ENCODE results near the gene CFAP210.
"Not testable (repeated sequence)": the region's sequence is repeated elsewhere in the genome, so short reads cannot be mapped to it uniquely, and the experiment has no call there.

CFAP210 gene

GRCh38 chr2:169712791-169713227, 18.6 kb upstream of the CFAP210 start:
- DNase-seq = no peak

- DNase-seq = no peak
Observed at GRCh38 chr2:169711751-169712509, 17.7 kb upstream of the CFAP210 start.

DNA sequence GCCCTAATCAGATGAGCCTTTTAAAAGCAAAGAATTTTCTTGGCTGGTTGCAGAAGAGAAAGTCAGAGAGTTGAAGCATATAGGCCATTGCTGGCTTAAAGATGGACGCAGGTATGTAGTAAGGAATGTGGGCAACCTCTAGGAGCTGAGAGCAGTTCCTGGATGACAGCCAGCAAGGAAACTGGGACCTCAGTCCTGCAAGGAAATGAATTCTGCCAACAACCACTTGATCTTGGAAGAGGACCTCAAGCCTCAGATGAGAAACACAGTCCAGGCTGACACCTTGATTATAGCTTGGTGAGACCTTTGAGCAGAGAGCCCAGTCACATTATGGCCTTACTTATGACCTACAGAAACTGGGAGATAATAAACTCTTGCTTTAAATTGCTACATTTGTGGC, 15.8 kb upstream of the CFAP210 start:
- no peak for DNase-seq

GRCh38 chr2:169709331-169709730, 15.1 kb upstream of the CFAP210 start:
- DNase-seq = no peak

- DNase-seq = no peak
Observed at GRCh38 chr2:169707626-169708025, 13.4 kb upstream of the CFAP210 start.

GRCh38 chr2:169705927-169706326, 11.7 kb upstream of the CFAP210 start:
- no peak for DNase-seq

DNA sequence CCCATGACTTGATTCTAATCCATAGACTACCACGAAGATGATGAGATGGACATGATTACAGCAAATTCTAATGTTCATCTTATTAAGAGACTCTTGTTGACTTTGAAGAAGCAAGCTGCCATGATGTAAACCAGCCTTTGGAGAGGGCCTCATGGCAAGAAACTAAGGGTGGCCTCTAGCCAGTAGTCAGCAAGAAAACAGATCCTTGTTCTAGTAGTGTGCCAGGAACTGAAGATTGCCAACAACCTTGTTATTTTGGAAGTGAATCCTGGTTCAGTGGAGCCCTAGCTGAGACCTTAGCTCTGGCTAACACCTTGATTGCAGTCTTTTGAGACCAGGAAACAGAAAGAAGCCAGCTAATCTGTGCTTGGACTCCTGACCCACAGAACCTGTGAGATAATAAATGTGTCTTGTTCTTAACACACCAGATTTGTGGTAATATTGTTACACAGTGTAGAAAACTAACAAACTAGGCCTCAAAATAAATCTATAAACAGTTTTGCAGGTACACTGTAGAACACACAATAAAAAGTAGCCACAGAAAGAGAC, 10.0 kb upstream of the CFAP210 start:
- no peak for DNase-seq

DNA sequence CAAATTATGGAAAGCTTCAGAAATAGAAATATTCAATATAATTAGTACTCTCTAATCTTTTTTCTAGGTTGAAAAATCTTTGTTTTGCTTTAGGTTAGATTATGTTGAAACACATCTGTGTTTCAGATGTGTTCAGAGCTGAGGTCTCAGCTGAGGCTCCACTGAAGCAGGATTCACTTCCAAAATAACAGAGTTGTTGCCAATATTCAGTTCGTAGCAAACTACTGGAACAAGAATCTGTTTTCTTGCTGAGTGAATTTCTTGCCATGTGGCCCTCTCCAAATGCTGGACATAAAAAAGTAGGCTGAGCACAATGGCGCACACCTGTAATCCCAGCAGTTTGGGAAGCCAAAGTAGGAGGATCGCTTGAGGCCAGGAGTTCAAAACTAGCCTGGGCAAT, 8.8 kb upstream of the CFAP210 start:
- DNase-seq = no peak

DNA sequence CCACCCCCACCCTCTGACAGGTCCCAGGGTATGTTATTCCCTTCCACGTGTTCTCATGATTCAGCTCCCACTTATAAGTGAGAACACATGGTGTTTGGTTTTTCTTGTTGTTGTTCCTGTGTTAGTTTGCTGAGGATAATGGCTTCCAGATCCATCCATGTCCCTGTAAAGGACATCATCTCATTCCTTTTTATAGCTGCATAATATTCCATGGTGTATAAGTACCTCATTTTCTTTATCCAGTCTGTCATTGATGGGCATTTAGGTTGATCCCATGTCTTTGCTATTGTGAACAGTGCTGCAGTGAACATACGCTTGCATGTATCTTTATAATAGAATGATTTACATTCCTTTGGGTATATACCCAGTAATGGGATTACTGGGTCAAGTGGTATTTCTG, 5.0 kb upstream of the CFAP210 start:
- DNase-seq = not testable (repeated sequence)

DNA sequence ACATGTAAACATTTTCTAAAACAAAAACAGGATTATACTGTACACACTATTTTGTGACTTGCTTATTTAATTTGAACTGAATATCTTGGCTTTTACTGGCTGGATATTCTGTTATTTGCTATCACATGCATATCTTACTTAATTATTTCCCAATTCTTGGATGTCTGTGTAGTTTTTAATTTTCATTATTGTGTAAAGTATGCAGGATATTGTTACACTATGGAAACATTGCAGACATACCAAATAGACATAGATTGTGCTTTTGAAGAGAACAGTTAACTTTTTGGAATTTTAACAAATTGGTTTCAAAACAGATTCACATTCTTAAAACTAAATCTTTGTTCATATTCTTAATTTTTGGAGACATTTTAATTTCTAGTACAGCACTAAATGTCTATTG, 2.2 kb upstream of the CFAP210 start:
- DNase-seq = no peak

DNA sequence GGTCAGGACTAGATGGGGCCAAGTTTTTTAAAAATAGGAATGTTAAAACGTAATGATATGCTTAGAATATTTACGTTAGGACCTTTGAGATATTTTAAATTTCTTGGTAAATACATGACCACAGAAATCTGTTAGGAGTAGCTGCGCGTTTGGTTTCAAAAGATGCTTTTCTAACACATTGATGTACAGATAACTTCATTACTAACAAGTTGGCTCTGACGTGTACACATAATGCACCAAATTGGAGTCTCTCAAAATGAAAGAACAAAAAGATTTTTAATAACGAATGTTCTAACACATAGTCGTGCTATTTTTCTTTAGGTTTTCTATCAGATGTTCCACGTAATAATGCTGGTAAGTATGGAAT, 672 bp upstream of the CFAP210 start:
- no peak for DNase-seq

DNA sequence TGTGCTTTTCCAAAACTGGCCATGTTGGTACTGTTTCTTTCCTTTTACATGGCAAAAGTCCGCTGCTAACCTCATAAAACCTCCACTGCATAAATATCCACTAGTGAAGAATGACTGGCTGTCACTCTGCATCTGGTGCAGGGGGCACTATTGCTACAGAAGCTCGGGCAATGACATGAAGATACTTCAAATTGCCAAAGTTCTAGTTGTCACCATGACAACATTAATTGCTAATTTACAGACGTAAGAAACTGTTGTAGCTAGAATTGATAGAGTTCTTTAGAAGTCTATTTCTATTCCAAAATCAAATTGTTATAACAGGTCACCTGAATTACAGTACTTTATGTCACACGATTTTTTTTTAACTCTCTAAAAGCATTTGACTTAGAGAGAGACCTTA, 845 bp downstream of the CFAP210 start:
- peak in 1 of 3 experiments; percentile 11 for DNase-seq

- DNase-seq = no peak
Observed at GRCh38 chr2:169692718-169693117, 1.5 kb downstream of the CFAP210 start.

GRCh38 chr2:169690958-169691357, 3.2 kb downstream of the CFAP210 start:
- DNase-seq = no peak

- not testable (repeated sequence) for DNase-seq
Observed at GRCh38 chr2:169687943-169688342, 6.3 kb downstream of the CFAP210 start.

GRCh38 chr2:169686825-169687224, 7.4 kb downstream of the CFAP210 start:
- DNase-seq = not testable (repeated sequence)

GRCh38 chr2:169684712-169685111, 9.5 kb downstream of the CFAP210 start:
- DNase-seq = not testable (repeated sequence)

DNA sequence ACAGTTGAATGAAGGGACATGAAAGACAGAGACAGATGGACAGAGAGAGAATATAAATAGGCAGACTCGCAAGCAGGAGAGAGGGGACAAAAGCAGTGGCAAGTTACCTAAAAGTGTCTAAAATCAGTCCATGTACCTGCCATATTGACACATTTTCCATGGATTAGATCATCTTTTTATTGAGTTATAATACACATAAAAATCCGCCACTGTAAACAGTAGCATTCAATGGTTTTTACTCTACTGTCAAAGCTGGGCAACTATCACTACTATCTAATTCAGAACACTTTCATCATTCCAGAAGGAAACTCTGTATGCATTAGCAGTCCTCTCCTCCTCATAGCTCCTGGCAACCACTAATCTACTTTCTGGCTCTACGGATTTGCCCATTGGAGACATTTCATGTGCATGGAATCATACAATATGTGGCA, 10.1 kb downstream of the CFAP210 start:
- no peak for DNase-seq

- DNase-seq = no peak
Observed at GRCh38 chr2:169683425-169684134, 10.6 kb downstream of the CFAP210 start.

- no peak for DNase-seq
Observed at GRCh38 chr2:169683054-169683424, 11.2 kb downstream of the CFAP210 start.

DNA sequence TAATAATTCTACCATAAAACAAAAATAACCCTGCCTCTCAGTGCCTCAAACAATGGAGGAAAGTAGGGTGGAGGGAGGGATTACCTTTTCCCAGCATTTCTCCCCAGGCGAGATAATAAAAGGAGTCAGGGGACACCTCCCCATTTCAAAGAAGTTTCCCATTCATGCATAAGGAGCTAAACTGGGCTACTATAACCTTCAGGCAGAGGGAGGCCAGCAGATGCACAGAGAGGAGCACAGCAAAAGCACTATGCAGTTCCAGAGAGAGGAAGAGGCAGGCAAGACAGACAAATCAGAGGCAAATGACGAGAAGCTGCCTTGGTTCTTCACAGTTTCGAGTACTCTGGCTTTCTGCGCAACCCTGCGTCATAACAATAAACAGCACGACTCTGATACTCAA, 17.4 kb downstream of the CFAP210 start:
- no peak for DNase-seq

DNA sequence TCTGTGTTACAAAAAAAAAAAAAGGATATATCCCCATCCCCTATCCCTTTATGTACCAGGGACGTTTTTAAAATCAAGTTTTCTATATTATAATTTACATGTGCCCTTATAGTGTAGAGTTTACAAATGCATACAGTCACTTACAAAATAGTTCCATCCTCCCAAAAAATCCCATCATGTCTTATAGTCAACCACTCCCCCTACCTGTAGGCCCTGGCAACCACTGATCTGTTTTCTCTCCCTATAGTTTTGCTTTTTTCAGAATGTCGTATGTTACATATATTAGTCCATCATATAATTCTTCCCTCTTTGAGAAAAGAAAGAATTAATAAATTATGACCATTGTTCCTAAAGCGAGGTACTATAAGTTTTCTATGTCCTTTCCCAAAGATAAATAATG, 17.8 kb downstream of the CFAP210 start:
- no peak for DNase-seq

DNA sequence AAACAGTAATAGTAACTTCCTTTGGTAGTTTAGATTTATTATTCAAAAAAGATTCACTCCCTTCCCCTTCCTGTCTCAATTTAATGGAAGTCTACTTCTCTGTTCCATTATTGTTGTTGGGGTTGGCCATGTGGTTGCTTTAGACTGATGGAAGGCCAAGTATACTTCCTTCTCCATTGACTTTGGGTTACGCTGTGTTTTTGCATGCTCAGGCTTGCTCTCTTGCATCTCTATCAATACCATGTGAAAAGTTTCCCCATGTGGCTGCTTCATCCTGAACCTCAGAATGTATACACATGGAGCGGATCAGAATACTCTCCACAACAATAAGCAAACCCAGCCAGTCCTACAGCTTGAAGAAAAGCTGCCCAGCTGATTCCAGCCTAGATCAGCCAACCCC, 20.3 kb downstream of the CFAP210 start:
- DNase-seq = no peak

- DNase-seq = no peak
Observed at GRCh38 chr2:169673106-169673505, 21.1 kb downstream of the CFAP210 start.
